ENCODE measurements around the gene BFSP1. TPM values are rescaled to one million over a fixed set of nuclear protein-coding genes. Genes with fewer than 3 reads are reported as not detected.

BFSP1 gene
- polyA plus RNA-seq, 1 of the 3 experiments (the other 2 are of a cell fraction), result 7.1 TPM

- WGBS (ENCODE audit: low lambda C conversion rate), result 98% methylated on average over 3 of the region's 3 CpGs
- POLR2A ChIA-PET, result no interaction called here
- H3K4me3 ChIP-seq (ENCODE audit: low read depth in 2 of 2, low read length in 1 of 2), result 0 out of 4 replicates have a peak overlapping the region, but pooled peaks of 1 of the 2 experiments have one; percentile 97
Measured at GRCh38 chr20:17573463-17573862, 42.3 kb upstream of the BFSP1 start.

More at GRCh38 chr20:17573463-17573862, 42.3 kb upstream of the BFSP1 start:
- CTCF ChIA-PET, result interaction anchor here (3.0 kb wide), 1 partner anchor 69 kb away, joined by 11 read pairs; no protein-coding TSS in a partner anchor
- Histone ChIP-seq H3K9me2 (no peaks in the 10 kb centered on the region), H3K27ac (ENCODE audit: low read depth in 2 of 2, low read length in 1 of 2) (no peak overlapping the region), H3K4me1 (ENCODE audit: control insufficient read depth in 1 of 2, insufficient read depth in 2 of 2, low read depth in 1 of 2, low read length in 1 of 2) (peaks cover 0 to 3% of the 10 kb centered on the region in 2 experiments; a peak in 2 of 4 replicates), H3K9me3 (no peaks in the 10 kb centered on the region), H3K36me3 (replicated peaks in 1 of 2; ENCODE audit: control insufficient read depth in 1 of 2, insufficient read depth in 2 of 2, low read length in 1 of 2) (peaks cover 3 to 29% of the 10 kb centered on the region in 2 experiments), H2AFZ (ENCODE audit: low read depth) (no peak overlapping the region), H3K4me2 (no peak overlapping the region), H3K79me2 (ENCODE audit: insufficient read depth) (peaks cover 90% of the 10 kb centered on the region), H3K9ac (no peak overlapping the region), H4K20me1 (ENCODE audit: insufficient read depth) (peaks cover 80% of the 10 kb centered on the region), H3K27me3 (ENCODE audit: insufficient read depth) (no peaks in the 10 kb centered on the region), H3F3A (replicated peaks; ENCODE audit: insufficient read depth) (peaks cover 12% of the 10 kb centered on the region)
- DNase-seq, result no peak
- TF ChIP-seq TEAD4 (IDR thresholded peaks at IDR 0.05; ENCODE audit: borderline replicate concordance, insufficient read depth), result no peak
- TF ChIP-seq JUND (IDR thresholded peaks at IDR 0.05), result no peak
- no peak for TF ChIP-seq CHD2 (IDR thresholded peaks at IDR 0.05; ENCODE audit: low read length, partially characterized antibody)
- no peak for TF ChIP-seq RAD21 (IDR thresholded peaks at IDR 0.05; ENCODE audit: low read length)
- no peak for TF ChIP-seq TCF12 (IDR thresholded peaks at IDR 0.05)
- no peak for TF ChIP-seq ELF1 (IDR thresholded peaks at IDR 0.05)
- TF ChIP-seq EZH2phosphoT487 (IDR thresholded peaks at IDR 0.05; ENCODE audit: borderline replicate concordance, low read depth), result no peak
- TF ChIP-seq CTCF (IDR thresholded peaks at IDR 0.05), result no peak
- no peak for TF ChIP-seq PBX3 (IDR thresholded peaks at IDR 0.05)
- TF ChIP-seq REST (IDR thresholded peaks at IDR 0.05; ENCODE audit: low read depth, low read length), result no peak
- TF ChIP-seq TAF1 (IDR thresholded peaks at IDR 0.05; ENCODE audit: borderline replicate concordance, low read depth, low read length), result no peak
- TF ChIP-seq MXI1 (IDR thresholded peaks at IDR 0.05; ENCODE audit: low read depth, low read length), result no peak
- TF ChIP-seq RXRA (IDR thresholded peaks at IDR 0.05; ENCODE audit: borderline replicate concordance, low read depth), result no peak
- no peak for TF ChIP-seq FOSL2 (IDR thresholded peaks at IDR 0.05; ENCODE audit: borderline replicate concordance, low read depth)
- TF ChIP-seq POLR2AphosphoS5 (IDR thresholded peaks at IDR 0.05; ENCODE audit: low read depth, low read length), result no peak
- no peak for TF ChIP-seq ZBTB33 (IDR thresholded peaks at IDR 0.05; ENCODE audit: borderline replicate concordance, low read depth)
- TF ChIP-seq GATA2 (CRISPR knock-in tag; IDR thresholded peaks at IDR 0.05), result no peak
- TF ChIP-seq NFIC (IDR thresholded peaks at IDR 0.05; ENCODE audit: borderline replicate concordance), result no peak

Measured in SK-N-SH (cell line).